GM23248 (cell line): ENCODE results near the gene ANLN. TPM values are rescaled to one million over a fixed set of nuclear protein-coding genes. Genes with fewer than 3 reads are reported as not detected.
"Not testable (repeated sequence)": the region's sequence is repeated elsewhere in the genome, so short reads cannot be mapped to it uniquely, and the experiment has no call there.

ENCODE experiments used
- DNase-seq: peaks from one replicate; pipeline ENCODE4 v3.0.0-alpha.2; 2015
- H2AFZ ChIP-seq: fragments of 200-600 bp; sonication (generic); 2 replicates; pipeline ENCODE4 v1.6.1; 2016; ENCODE audit warnings: antibody characterized with exemption
- H3F3A ChIP-seq: fragments of 200-600 bp; sonication (generic); 2 replicates; pipeline ENCODE4 v1.6.1; 2016; ENCODE audit warnings: mild to moderate bottlenecking, antibody characterized with exemption, mixed run types; ENCODE audit not compliant: insufficient read depth
- H3K27ac ChIP-seq: fragments of 200-600 bp; sonication (generic); 2 replicates; pipeline ENCODE4 v1.5.1; 2016; ENCODE audit warnings: mild to moderate bottlenecking
- H3K27me3 ChIP-seq: fragments of 200-600 bp; sonication (generic); replicated peaks from 2 replicates; pipeline ENCODE4 v1.6.1; 2016; ENCODE audit warnings: mild to moderate bottlenecking; ENCODE audit not compliant: insufficient read depth
- H3K36me3 ChIP-seq: fragments of 200-600 bp; sonication (generic); 2 replicates; pipeline ENCODE4 v1.6.1; 2016; ENCODE audit warnings: low read depth, mild to moderate bottlenecking
- H3K4me1 ChIP-seq: fragments of 200-600 bp; sonication (generic); 2 replicates; pipeline ENCODE4 v1.6.1; 2016; ENCODE audit warnings: mild to moderate bottlenecking; ENCODE audit not compliant: insufficient read depth
- H3K4me2 ChIP-seq: fragments of 200-600 bp; sonication (generic); one replicate; pipeline ENCODE4 v1.6.1; 2016; ENCODE audit warnings: mild to moderate bottlenecking; ENCODE audit not compliant: unreplicated experiment
- H3K4me3 ChIP-seq: fragments of 200-600 bp; sonication (generic); 2 replicates; pipeline ENCODE4 v1.5.1; 2016; ENCODE audit warnings: mild to moderate bottlenecking
- H3K79me2 ChIP-seq: fragments of 200-600 bp; sonication (generic); 2 replicates; pipeline ENCODE4 v1.6.1; 2016; ENCODE audit warnings: mild to moderate bottlenecking; ENCODE audit not compliant: insufficient read depth
- H3K9ac ChIP-seq: fragments of 200-600 bp; sonication (generic); 2 replicates; pipeline ENCODE4 v1.6.1; 2016; ENCODE audit warnings: mild to moderate bottlenecking
- H3K9me2 ChIP-seq: fragments of 200-600 bp; sonication (generic); 2 replicates; pipeline ENCODE4 v1.6.1; 2016; ENCODE audit warnings: mixed run types, mild to moderate bottlenecking, moderate library complexity; ENCODE audit not compliant: insufficient read depth
- H3K9me3 ChIP-seq: fragments of 200-600 bp; sonication (generic); one replicate; pipeline ENCODE4 v1.6.1; 2017; ENCODE audit warnings: low read depth
- H4K20me1 ChIP-seq: fragments of 200-600 bp; sonication (generic); 2 replicates; pipeline ENCODE4 v1.6.0; 2016; ENCODE audit not compliant: insufficient read depth
- EZH2 ChIP-seq: fragments of 200-600 bp; sonication (generic); IDR thresholded peaks from 2 replicates; pipeline ENCODE4 v1.6.1; 2018; ENCODE audit warnings: antibody characterized with exemption, mild to moderate bottlenecking; ENCODE audit not compliant: insufficient read depth, poor library complexity, severe bottlenecking
- EZH2phosphoT487 ChIP-seq: fragments of 200-600 bp; sonication (generic); IDR thresholded peaks from 2 replicates; pipeline ENCODE4 v1.6.1; 2018; ENCODE audit warnings: antibody characterized with exemption, moderate library complexity, mild to moderate bottlenecking, low read depth; ENCODE audit not compliant: insufficient read depth
- WGBS, 2 experiments: methylation state at CpG; one replicate each; pipeline ENCODE4 v1.1.6; 2015 to 2017; ENCODE audit warnings: low lambda C conversion rate in 2 of 2, low coverage in 1 of 2; ENCODE audit errors: missing lambda C conversion rate in 2 of 2; 5-methylcytosine and 5-hydroxymethylcytosine counted together
- in situ Hi-C: fragments of 300-500 bp; cut with MboI; formaldehyde crosslinking; loops from 2 replicates; pipeline ENCODE4 v1.15.0; 2020
- polyA plus RNA-seq: library from polyadenylated mRNA; unstranded; fragments of >200 nt; fragmentation: Nextera tagmentation; extraction: Ambion mirVana; gene quantifications from 2 replicates; pipeline ENCODE4 v1.2.1, GENCODE V29; 2016
- total RNA-seq: library from RNA; depleted of rRNA; stranded (reverse); fragments of >200 nt; shearing (Covaris generic); gene quantifications from 2 replicates; pipeline ENCODE4 v1.2.3, GENCODE V29; 2014

ANLN gene
- total and polyA plus RNA-seq, 2 experiments from 2014 or later: 38.4 to 55.6 TPM

- Histone ChIP-seq H3K9me2 (no peaks in the 10 kb centered on the region), H3K9ac (no peak overlapping the region), H3K4me1 (no peaks in the 10 kb centered on the region), H3K9me3 (no peaks in the 10 kb centered on the region), H3K36me3 (no peaks in the 10 kb centered on the region), H3F3A (no peaks in the 10 kb centered on the region), H4K20me1 (no peaks in the 10 kb centered on the region), H3K27ac (no peak overlapping the region), H3K79me2 (no peaks in the 10 kb centered on the region), H3K4me2 (no peak overlapping the region), H2AFZ (no peak overlapping the region), H3K27me3 (0 out of 2 replicates have a peak, but pooled peaks cover 4% of the 10 kb centered on the region), H3K4me3 (no peak overlapping the region)
- 69 to 75% methylated on average over 2 of the region's 2 CpGs for WGBS, 2 experiments
- in situ Hi-C loops: no loop called here
- TF ChIP-seq EZH2: no peak
- TF ChIP-seq EZH2phosphoT487: no peak
- no peak for DNase-seq
Measured at GRCh38 chr7:36381056-36381455, 8.6 kb upstream of the ANLN start.

GRCh38 chr7:36383284-36383683 is 6.4 kb upstream of the ANLN start:
- DNase-seq, H3K4me1 ChIP-seq, H3K79me2 ChIP-seq, H3K36me3 ChIP-seq, H3K4me2 ChIP-seq, H3K27me3 ChIP-seq, H3K9me3 ChIP-seq, H3K9ac ChIP-seq, H3K4me3 ChIP-seq, H3F3A ChIP-seq, H3K9me2 ChIP-seq, H3K27ac ChIP-seq, H2AFZ ChIP-seq, in situ Hi-C loops, H4K20me1 ChIP-seq: not testable (repeated sequence)
- 76 to 82% methylated on average over 3 of the region's 3 CpGs for WGBS, 2 experiments

DNA sequence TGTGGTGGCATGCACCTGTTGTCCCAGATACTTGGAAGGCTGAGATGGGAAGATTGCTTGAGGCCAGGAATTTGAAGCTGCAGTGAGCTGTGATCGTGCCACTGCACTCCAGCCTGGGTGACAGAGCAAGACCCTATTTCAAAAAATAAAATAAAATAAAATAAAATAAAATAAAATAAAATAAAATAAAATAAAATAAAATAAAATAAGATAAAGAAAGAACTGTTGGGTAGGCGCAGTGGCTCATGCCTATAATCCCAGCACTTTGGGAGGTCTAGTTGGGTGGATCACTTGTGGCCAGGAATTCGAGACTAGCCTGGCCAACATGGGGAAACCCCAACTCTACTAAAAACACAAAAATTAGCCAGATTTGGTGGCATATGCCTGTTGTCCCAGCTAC is 4.0 kb upstream of the ANLN start:
- H3K27me3 ChIP-seq, H3K36me3 ChIP-seq, in situ Hi-C loops: not testable (repeated sequence)

DNA sequence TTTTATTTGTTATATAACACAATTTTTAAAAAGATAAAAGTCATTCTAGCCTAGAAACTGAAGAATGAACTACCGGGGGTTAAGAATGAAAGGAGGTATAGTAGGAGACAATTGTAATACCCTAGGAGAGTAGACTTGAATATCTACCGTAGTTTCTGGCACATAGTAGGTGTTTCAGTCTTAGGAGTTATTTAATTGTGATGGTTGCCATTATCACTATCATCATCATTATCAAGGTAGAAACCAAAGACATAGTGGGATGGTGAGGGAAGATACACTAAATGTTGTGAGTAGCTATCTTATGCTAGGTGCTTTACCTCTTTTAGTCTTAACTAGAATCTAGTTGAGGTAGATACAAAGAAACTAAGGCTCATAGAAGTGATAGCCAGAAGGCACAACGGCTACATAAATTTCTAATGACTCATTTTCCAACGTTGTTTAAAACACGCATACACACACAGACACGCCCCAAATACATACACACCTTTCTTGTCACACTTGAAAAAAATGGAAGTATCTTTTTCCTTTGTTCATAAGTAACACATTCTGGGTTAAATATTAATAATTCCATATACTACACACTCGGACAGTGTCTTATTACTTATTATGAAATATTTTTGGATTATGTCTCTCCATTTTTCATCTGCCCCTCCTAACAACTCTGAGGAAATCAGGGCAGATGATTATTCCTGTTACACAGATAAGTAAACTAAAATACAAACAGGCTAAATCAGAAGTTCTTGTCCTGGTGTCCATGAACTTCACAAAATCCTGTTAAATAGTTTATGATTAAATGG is 2.0 kb upstream of the ANLN start:
- peaks cover 25% of the 10 kb centered on the region for H3F3A ChIP-seq
- WGBS, 2 experiments: 69 to 71% methylated on average over 7 of the region's 7 CpGs
- no peaks in the 10 kb centered on the region for H3K9me2 ChIP-seq
- peak overlapping the region; percentile 7; the same call in 1 of the 2 replicates for H2AFZ ChIP-seq
- no peak overlapping the region for H3K9ac ChIP-seq
- H3K4me1 ChIP-seq: peaks cover 24% of the 10 kb centered on the region
- DNase-seq: no peak
- peaks cover 23% of the 10 kb centered on the region for H3K79me2 ChIP-seq
- H3K9me3 ChIP-seq: no peaks in the 10 kb centered on the region
- H3K27ac ChIP-seq: no peak overlapping the region
- H3K27me3 ChIP-seq: no peaks in the 10 kb centered on the region
- no peak overlapping the region for H3K4me3 ChIP-seq
- H3K36me3 ChIP-seq: no peaks in the 10 kb centered on the region
- TF ChIP-seq EZH2: no peak
- no peak for TF ChIP-seq EZH2phosphoT487
- in situ Hi-C loops: no loop called here
- H3K4me2 ChIP-seq: no peak overlapping the region
- H4K20me1 ChIP-seq: no peaks in the 10 kb centered on the region

More for the DNA sequence above, 4.0 kb upstream of the ANLN start:
- 82 to 83% methylated on average over 3 of the region's 3 CpGs for WGBS, 2 experiments
- H3K79me2 ChIP-seq, H4K20me1 ChIP-seq, H3K4me1 ChIP-seq, H3K27ac ChIP-seq, H3K9me3 ChIP-seq, H3K9ac ChIP-seq, H2AFZ ChIP-seq, DNase-seq, H3K4me3 ChIP-seq, H3K4me2 ChIP-seq, H3K9me2 ChIP-seq: not testable (repeated sequence)
- peaks cover 12% of the 10 kb centered on the region; the same call in 1 of the 2 replicates for H3F3A ChIP-seq

GRCh38 chr7:36388423-36388822 is 1.2 kb upstream of the ANLN start:
- Histone ChIP-seq H2AFZ (peak overlapping the region; percentile 79), H3K9me3 (no peaks in the 10 kb centered on the region), H3K9me2 (no peaks in the 10 kb centered on the region), H3K4me2 (no peak overlapping the region), H3K4me3 (no peak overlapping the region), H3K79me2 (peaks cover 31% of the 10 kb centered on the region), H3K27ac (no peak overlapping the region), H3K9ac (no peak overlapping the region), H4K20me1 (no peaks in the 10 kb centered on the region), H3K4me1 (peaks cover 31% of the 10 kb centered on the region), H3K27me3 (no peaks in the 10 kb centered on the region), H3F3A (peaks cover 31% of the 10 kb centered on the region), H3K36me3 (no peaks in the 10 kb centered on the region)
- TF ChIP-seq EZH2: no peak
- no peak for TF ChIP-seq EZH2phosphoT487
- in situ Hi-C loops: no loop called here
- WGBS, 2 experiments: 11 to 17% methylated on average over 4 of the region's 4 CpGs
- no peak for DNase-seq
